Memory B cell (primary cell): Measurements from ENCODE around the gene MRPL20.
A peak's percentile ranks its signal among the peaks of the same experiment; 100 is the strongest.
"Not testable (repeated sequence)": the region's sequence is repeated elsewhere in the genome, so short reads cannot be mapped to it uniquely, and the experiment has no call there.

Experiments used
- ATAC-seq: fragments of 150-1000 bp; cut with Tn5 transposase; 2 replicates; pipeline ENCODE4 v1.10.0; 2021; ENCODE audit warnings: low read depth, mild to moderate bottlenecking, moderate library complexity
- DNase-seq, 2 donors: peaks; one replicate each; pipeline ENCODE4 v3.0.0; 2022; ENCODE audit warnings: low spot score in 2 of 2
- H3K27ac Mint-ChIP-seq: one replicate; pipeline ENCODE4 v1.8.0; 2022; ENCODE audit warnings: mild to moderate bottlenecking, moderate library complexity, mixed read lengths
- H3K27me3 Mint-ChIP-seq: one replicate; pipeline ENCODE4 v1.8.0; 2022; ENCODE audit warnings: mixed read lengths
- H3K36me3 Mint-ChIP-seq: one replicate; pipeline ENCODE4 v1.8.0; 2022; ENCODE audit warnings: mild to moderate bottlenecking, mixed read lengths
- H3K4me1 Mint-ChIP-seq: one replicate; pipeline ENCODE4 v1.8.0; 2022; ENCODE audit warnings: mixed read lengths
- H3K4me3 Mint-ChIP-seq: one replicate; pipeline ENCODE4 v1.8.0; 2022; ENCODE audit warnings: mild to moderate bottlenecking, moderate library complexity, mixed read lengths
- H3K9me3 Mint-ChIP-seq: one replicate; pipeline ENCODE4 v1.8.0; 2022; ENCODE audit warnings: mixed read lengths

MRPL20 gene

GRCh38 chr1:1425753-1426495 lies 18.8 kb upstream of the MRPL20 start:
- Mint-ChIP-seq H3K4me1 (no peaks in the 10 kb centered on the region), H3K27me3 (peaks cover 24% of the 10 kb centered on the region), H3K9me3 (no peaks in the 10 kb centered on the region), H3K36me3 (peaks cover 2% of the 10 kb centered on the region), H3K4me3 (peak overlapping the region; percentile 44), H3K27ac (no peak overlapping the region)
- ATAC-seq: no peak
- DNase-seq: peak in 1 of 2 donors; percentile 18

GRCh38 chr1:1425426-1425752 lies 18.3 kb upstream of the MRPL20 start:
- peaks cover 3% of the 10 kb centered on the region for H3K4me1 Mint-ChIP-seq
- peaks cover 4% of the 10 kb centered on the region for H3K36me3 Mint-ChIP-seq
- no peak overlapping the region for H3K27ac Mint-ChIP-seq
- no peaks in the 10 kb centered on the region for H3K9me3 Mint-ChIP-seq
- ATAC-seq (no peak), DNase-seq (no peak)
- H3K4me3 Mint-ChIP-seq: no peak overlapping the region
- peaks cover 27% of the 10 kb centered on the region for H3K27me3 Mint-ChIP-seq

- H3K27ac Mint-ChIP-seq: no peak overlapping the region
- peaks cover 3% of the 10 kb centered on the region for H3K4me1 Mint-ChIP-seq
- no peak overlapping the region for H3K4me3 Mint-ChIP-seq
- no peak for DNase-seq
- H3K27me3 Mint-ChIP-seq: peaks cover 24% of the 10 kb centered on the region
- peaks cover 4% of the 10 kb centered on the region for H3K36me3 Mint-ChIP-seq
- H3K9me3 Mint-ChIP-seq: no peaks in the 10 kb centered on the region
- no peak for ATAC-seq
These were observed 17.6 kb upstream of the MRPL20 start for GRCh38 chr1:1424707-1425106.

GRCh38 chr1:1423245-1423597 lies 16.1 kb upstream of the MRPL20 start:
- no peaks in the 10 kb centered on the region for H3K9me3 Mint-ChIP-seq
- peaks cover 21% of the 10 kb centered on the region for H3K27me3 Mint-ChIP-seq
- peaks cover 3% of the 10 kb centered on the region for H3K4me1 Mint-ChIP-seq
- no peak overlapping the region for H3K27ac Mint-ChIP-seq
- ATAC-seq: no peak
- peaks cover 2% of the 10 kb centered on the region for H3K36me3 Mint-ChIP-seq
- H3K4me3 Mint-ChIP-seq: no peak overlapping the region
- no peak for DNase-seq

- Mint-ChIP-seq H3K27me3 (peaks cover 24% of the 10 kb centered on the region), H3K4me3 (no peak overlapping the region), H3K9me3 (no peaks in the 10 kb centered on the region), H3K4me1 (peaks cover 3% of the 10 kb centered on the region), H3K27ac (no peak overlapping the region), H3K36me3 (peaks cover 2% of the 10 kb centered on the region)
- ATAC-seq: peak; percentile 31
- no peak for DNase-seq
These were observed 15.6 kb upstream of the MRPL20 start for GRCh38 chr1:1422465-1423244.

GRCh38 chr1:1421907-1422464 lies 14.9 kb upstream of the MRPL20 start:
- Mint-ChIP-seq H3K27ac (no peak overlapping the region), H3K4me1 (peaks cover 3% of the 10 kb centered on the region), H3K9me3 (no peaks in the 10 kb centered on the region), H3K36me3 (peaks cover 2% of the 10 kb centered on the region), H3K27me3 (peaks cover 23% of the 10 kb centered on the region), H3K4me3 (no peak overlapping the region)
- no peak for ATAC-seq
- DNase-seq: no peak

GRCh38 chr1:1421147-1421906 lies 14.2 kb upstream of the MRPL20 start, which contains the start of gene ANKRD65:
Gene ANKRD65, minus strand, starts transcription at chr1:1421276. Its CDS starts 271 bp downstream, at chr1:1421005.
- Mint-ChIP-seq H3K9me3 (no peaks in the 10 kb centered on the region), H3K27ac (no peak within 1 kb of the TSS), H3K4me3 (peak within 1 kb of the TSS; percentile 58), H3K36me3 (peaks cover 2% of the 10 kb centered on the region), H3K27me3 (peaks cover 21% of the 10 kb centered on the region), H3K4me1 (peaks cover 3% of the 10 kb centered on the region)
- DNase-seq: no peak
- no peak for ATAC-seq

- peaks cover 17% of the 10 kb centered on the region for H3K27me3 Mint-ChIP-seq
- peaks cover 2% of the 10 kb centered on the region for H3K36me3 Mint-ChIP-seq
- peak overlapping the region; percentile 58 for H3K4me3 Mint-ChIP-seq
- no peak overlapping the region for H3K27ac Mint-ChIP-seq
- no peak for ATAC-seq
- no peaks in the 10 kb centered on the region for H3K9me3 Mint-ChIP-seq
- DNase-seq: peak in 1 of 2 donors; percentile 13
- H3K4me1 Mint-ChIP-seq: peaks cover 3% of the 10 kb centered on the region
These were observed 13.6 kb upstream of the MRPL20 start for GRCh38 chr1:1420654-1421141.

GRCh38 chr1:1419813-1420653 lies 12.9 kb upstream of the MRPL20 start:
- Mint-ChIP-seq H3K4me1 (peaks cover 3% of the 10 kb centered on the region), H3K27me3 (peaks cover 16% of the 10 kb centered on the region), H3K36me3 (peaks cover 2% of the 10 kb centered on the region), H3K27ac (no peak overlapping the region), H3K9me3 (no peaks in the 10 kb centered on the region), H3K4me3 (no peak overlapping the region)
- DNase-seq: no peak
- ATAC-seq: peak; percentile 44

GRCh38 chr1:1419363-1419812 lies 12.3 kb upstream of the MRPL20 start:
- H3K9me3 Mint-ChIP-seq: no peaks in the 10 kb centered on the region
- no peak overlapping the region for H3K4me3 Mint-ChIP-seq
- H3K36me3 Mint-ChIP-seq: peaks cover 2% of the 10 kb centered on the region
- DNase-seq (no peak), ATAC-seq (no peak)
- no peak overlapping the region for H3K27ac Mint-ChIP-seq
- H3K4me1 Mint-ChIP-seq: peaks cover 3% of the 10 kb centered on the region
- peaks cover 14% of the 10 kb centered on the region for H3K27me3 Mint-ChIP-seq

- no peak for ATAC-seq
- Mint-ChIP-seq H3K4me1 (peaks cover 3% of the 10 kb centered on the region), H3K9me3 (no peaks in the 10 kb centered on the region), H3K4me3 (no peak overlapping the region), H3K36me3 (peaks cover 2% of the 10 kb centered on the region), H3K27me3 (peaks cover 14% of the 10 kb centered on the region), H3K27ac (no peak overlapping the region)
- DNase-seq: no peak
These were observed 11.6 kb upstream of the MRPL20 start for GRCh38 chr1:1418464-1419362.

GRCh38 chr1:1417825-1418463 lies 10.9 kb upstream of the MRPL20 start:
- not testable (repeated sequence) for H3K36me3 Mint-ChIP-seq, ATAC-seq, H3K27ac Mint-ChIP-seq, H3K4me3 Mint-ChIP-seq, H3K4me1 Mint-ChIP-seq, H3K9me3 Mint-ChIP-seq, DNase-seq
- H3K27me3 Mint-ChIP-seq: peaks cover 11% of the 10 kb centered on the region
